ENCODE measurements around the gene JMJD1C.
A peak's percentile ranks its signal among the peaks of the same experiment; 100 is the strongest.

JMJD1C gene

DNA sequence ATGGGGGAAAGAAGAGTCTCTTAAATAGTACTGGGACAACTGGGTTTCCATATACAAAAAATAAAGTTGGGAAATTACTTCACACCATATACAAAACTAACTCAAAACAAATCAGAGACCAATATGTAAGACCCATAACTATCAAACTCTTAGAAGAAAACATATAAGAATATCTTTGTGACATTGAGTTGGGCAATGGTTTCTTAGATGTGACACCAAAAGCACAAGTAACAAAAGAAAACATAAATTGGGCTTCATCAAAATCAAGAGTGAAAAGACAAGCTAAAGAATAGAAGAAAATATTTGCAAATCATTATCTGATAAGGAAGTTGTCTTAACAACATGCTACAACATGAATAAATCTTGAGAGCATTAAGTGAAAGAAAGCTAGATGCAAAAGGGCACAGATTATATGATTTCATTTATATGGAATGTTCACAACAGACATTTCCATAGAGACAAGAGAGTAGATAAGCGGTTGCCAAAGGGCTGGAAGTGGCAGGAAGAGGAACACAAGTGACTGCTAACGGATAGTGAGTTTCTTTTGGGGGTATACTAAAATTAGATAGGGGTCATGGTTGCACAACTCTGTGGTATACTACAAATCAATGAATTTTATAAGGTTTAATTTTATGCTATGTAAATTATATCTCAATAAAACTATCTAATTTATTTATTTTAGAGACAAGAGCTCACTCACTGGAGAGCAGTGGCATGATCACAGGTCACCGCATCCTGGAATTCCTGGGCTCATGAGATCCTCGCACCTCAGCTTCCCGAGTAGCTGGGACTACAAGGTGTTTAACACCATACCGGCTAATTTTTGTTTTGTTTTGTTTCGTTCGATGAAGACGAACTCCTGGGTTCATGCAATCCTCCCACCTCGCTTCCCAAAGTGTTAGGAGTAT lies 35.4 kb downstream of the JMJD1C start:
- no peak overlapping the region for H2AK5ac ChIP-seq (ENCODE audit: low read length, severe bottlenecking)
- no peak overlapping the region for H3K23ac ChIP-seq (ENCODE audit: low read length in 2 of 2)
- no peak overlapping the region for H3K14ac ChIP-seq (ENCODE audit: low read length in 2 of 2)
- H3K4ac ChIP-seq (ENCODE audit: low read depth in 1 of 2, low read length in 2 of 2), result no peak overlapping the region
- peaks cover 3% of the 10 kb centered on the region for H3K4me1 ChIP-seq (ENCODE audit: control insufficient read depth, insufficient read depth, low read depth, low read length)
- H3K27me3 ChIP-seq (ENCODE audit: control insufficient read depth in 1 of 2, insufficient read depth in 1 of 2, low read length in 2 of 2), result no peaks in the 10 kb centered on the region
- DNase-seq, result peak; percentile 90
- no peak overlapping the region for H3K27ac ChIP-seq (ENCODE audit: low read length, poor library complexity, severe bottlenecking)
- H3K18ac ChIP-seq (ENCODE audit: low read depth in 1 of 2, low read length in 2 of 2), result no peak overlapping the region
- peaks cover 0 to 6% of the 10 kb centered on the region in 2 experiments for H3K36me3 ChIP-seq (ENCODE audit: control insufficient read depth in 1 of 2, insufficient read depth in 2 of 2, low read depth in 1 of 2, low read length in 2 of 2)
- peak overlapping the region; percentile 58 for H4K91ac ChIP-seq (ENCODE audit: low read length)
- H3K4me3 ChIP-seq (ENCODE audit: insufficient read depth in 1 of 2, low read depth in 1 of 2, low read length in 2 of 2), result peak overlapping the region in 1 of 2 experiments; percentile 7
- H2BK15ac ChIP-seq (ENCODE audit: low read depth, poor library complexity, severe bottlenecking), result no peak overlapping the region
- H3K4me2 ChIP-seq (ENCODE audit: low read length, poor library complexity, severe bottlenecking), result no peak overlapping the region
- peak overlapping the region; percentile 65 for H3K9ac ChIP-seq (ENCODE audit: low read length)
- no peak overlapping the region for H4K8ac ChIP-seq (ENCODE audit: low read length)
- no peaks in the 10 kb centered on the region for H3K9me3 ChIP-seq (ENCODE audit: control insufficient read depth, low read length)
- no peak overlapping the region for H2AFZ ChIP-seq (ENCODE audit: low read depth, low read length)
- H2BK120ac ChIP-seq (ENCODE audit: low read depth, low read length), result no peak overlapping the region
- no peak overlapping the region for H2BK12ac ChIP-seq (ENCODE audit: low read length in 2 of 2)
- 76% methylated on average over 8 of the region's 10 CpGs for WGBS
- no peak overlapping the region for H2BK5ac ChIP-seq (ENCODE audit: low read depth, low read length, poor library complexity, severe bottlenecking)
- peaks cover 15% of the 10 kb centered on the region for H3K79me1 ChIP-seq (replicated peaks; ENCODE audit: low read length, poor library complexity, severe bottlenecking)

DNA sequence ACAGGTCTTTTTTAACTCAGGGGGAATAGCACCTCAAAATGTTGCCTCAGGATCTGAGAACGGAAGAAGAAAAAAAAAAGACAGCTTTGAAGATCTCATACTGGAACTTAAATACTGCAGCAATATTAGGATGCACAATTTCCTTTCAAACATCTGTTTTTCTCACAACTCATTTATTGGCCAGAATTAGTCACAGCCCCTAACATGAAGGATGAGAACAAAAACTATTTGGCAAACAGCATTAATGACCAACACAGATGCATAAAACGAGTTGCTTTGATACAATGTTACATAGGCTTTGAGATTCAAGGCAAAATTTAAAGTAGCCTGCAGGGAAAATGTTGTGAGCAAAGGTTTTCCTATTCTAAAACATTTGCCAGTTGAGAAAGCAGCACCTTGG lies 36.5 kb downstream of the JMJD1C start:
- peak overlapping the region; percentile 65 for H3K9ac ChIP-seq (ENCODE audit: low read length)
- H3K27ac ChIP-seq (ENCODE audit: low read length, poor library complexity, severe bottlenecking), result no peak overlapping the region
- no peaks in the 10 kb centered on the region for H3K27me3 ChIP-seq (ENCODE audit: control insufficient read depth in 1 of 2, insufficient read depth in 1 of 2, low read length in 2 of 2)
- peak overlapping the region in 1 of 2 experiments; percentile 23 for H3K4me3 ChIP-seq (ENCODE audit: insufficient read depth in 1 of 2, low read depth in 1 of 2, low read length in 2 of 2)
- H3K4me1 ChIP-seq (ENCODE audit: control insufficient read depth, insufficient read depth, low read depth, low read length), result peaks cover 3% of the 10 kb centered on the region
- H2BK5ac ChIP-seq (ENCODE audit: low read depth, low read length, poor library complexity, severe bottlenecking), result no peak overlapping the region
- no peak overlapping the region for H3K4me2 ChIP-seq (ENCODE audit: low read length, poor library complexity, severe bottlenecking)
- H3K14ac ChIP-seq (ENCODE audit: low read length in 2 of 2), result no peak overlapping the region
- H2BK12ac ChIP-seq (ENCODE audit: low read length in 2 of 2), result no peak overlapping the region
- H3K36me3 ChIP-seq (ENCODE audit: control insufficient read depth in 1 of 2, insufficient read depth in 2 of 2, low read depth in 1 of 2, low read length in 2 of 2), result peaks cover 0 to 6% of the 10 kb centered on the region in 2 experiments
- no peak overlapping the region for H4K8ac ChIP-seq (ENCODE audit: low read length)
- H2BK120ac ChIP-seq (ENCODE audit: low read depth, low read length), result no peak overlapping the region
- H3K9me3 ChIP-seq (ENCODE audit: control insufficient read depth, low read length), result no peaks in the 10 kb centered on the region
- H2BK15ac ChIP-seq (ENCODE audit: low read depth, poor library complexity, severe bottlenecking), result no peak overlapping the region
- no peak overlapping the region for H2AFZ ChIP-seq (ENCODE audit: low read depth, low read length)
- DNase-seq, result peak; percentile 44
- H3K79me1 ChIP-seq (replicated peaks; ENCODE audit: low read length, poor library complexity, severe bottlenecking), result peaks cover 14% of the 10 kb centered on the region
- H2AK5ac ChIP-seq (ENCODE audit: low read length, severe bottlenecking), result no peak overlapping the region
- H4K91ac ChIP-seq (ENCODE audit: low read length), result no peak overlapping the region
- no peak overlapping the region for H3K18ac ChIP-seq (ENCODE audit: low read depth in 1 of 2, low read length in 2 of 2)
- H3K23ac ChIP-seq (ENCODE audit: low read length in 2 of 2), result no peak overlapping the region
- no peak overlapping the region for H3K4ac ChIP-seq (ENCODE audit: low read depth in 1 of 2, low read length in 2 of 2)
- WGBS, result 93% methylated on average over 2 of the region's 2 CpGs

DNA sequence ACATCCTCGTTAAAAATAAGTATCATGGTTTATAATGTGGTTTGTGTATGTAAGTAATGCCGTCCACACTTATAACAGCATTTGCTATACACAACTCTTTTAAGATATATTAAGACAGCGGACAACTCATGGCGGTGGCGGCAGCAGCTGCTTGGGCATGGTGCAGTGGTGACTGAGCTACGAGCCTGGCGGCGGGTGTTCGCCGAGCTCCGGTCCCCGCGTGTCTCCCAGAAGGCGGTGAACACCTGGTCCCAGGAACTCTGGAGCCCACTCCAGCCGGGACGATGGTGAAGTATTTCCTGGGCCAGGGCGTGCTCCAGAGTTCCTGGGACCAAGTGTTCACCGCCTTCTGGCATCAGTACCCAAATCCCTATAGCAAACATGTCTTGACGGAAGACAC lies 38.8 kb downstream of the JMJD1C start:
- no peak overlapping the region for H2BK120ac ChIP-seq (ENCODE audit: low read depth, low read length)
- no peak overlapping the region for H3K14ac ChIP-seq (ENCODE audit: low read length in 2 of 2)
- H2BK5ac ChIP-seq (ENCODE audit: low read depth, low read length, poor library complexity, severe bottlenecking), result no peak overlapping the region
- 98% methylated on average over 18 of the region's 19 CpGs for WGBS
- H3K23ac ChIP-seq (ENCODE audit: low read length in 2 of 2), result no peak overlapping the region
- H3K9ac ChIP-seq (ENCODE audit: low read length), result no peak overlapping the region
- no peak overlapping the region for H2AK5ac ChIP-seq (ENCODE audit: low read length, severe bottlenecking)
- H3K4me1 ChIP-seq (ENCODE audit: control insufficient read depth, insufficient read depth, low read depth, low read length), result peaks cover 3% of the 10 kb centered on the region
- no peak overlapping the region for H3K27ac ChIP-seq (ENCODE audit: low read length, poor library complexity, severe bottlenecking)
- H4K91ac ChIP-seq (ENCODE audit: low read length), result no peak overlapping the region
- H3K79me1 ChIP-seq (replicated peaks; ENCODE audit: low read length, poor library complexity, severe bottlenecking), result peaks cover 13% of the 10 kb centered on the region
- no peak overlapping the region for H4K8ac ChIP-seq (ENCODE audit: low read length)
- H2BK15ac ChIP-seq (ENCODE audit: low read depth, poor library complexity, severe bottlenecking), result no peak overlapping the region
- H3K36me3 ChIP-seq (ENCODE audit: control insufficient read depth in 1 of 2, insufficient read depth in 2 of 2, low read depth in 1 of 2, low read length in 2 of 2), result peaks cover 0 to 6% of the 10 kb centered on the region in 2 experiments
- no peaks in the 10 kb centered on the region for H3K27me3 ChIP-seq (ENCODE audit: control insufficient read depth in 1 of 2, insufficient read depth in 1 of 2, low read length in 2 of 2)
- H3K4me3 ChIP-seq (ENCODE audit: insufficient read depth in 1 of 2, low read depth in 1 of 2, low read length in 2 of 2), result no peak overlapping the region
- H3K9me3 ChIP-seq (ENCODE audit: control insufficient read depth, low read length), result no peaks in the 10 kb centered on the region
- H3K4me2 ChIP-seq (ENCODE audit: low read length, poor library complexity, severe bottlenecking), result no peak overlapping the region
- H2AFZ ChIP-seq (ENCODE audit: low read depth, low read length), result no peak overlapping the region
- no peak overlapping the region for H3K18ac ChIP-seq (ENCODE audit: low read depth in 1 of 2, low read length in 2 of 2)
- no peak overlapping the region for H2BK12ac ChIP-seq (ENCODE audit: low read length in 2 of 2)
- no peak overlapping the region for H3K4ac ChIP-seq (ENCODE audit: low read depth in 1 of 2, low read length in 2 of 2)
- DNase-seq, result no peak

DNA sequence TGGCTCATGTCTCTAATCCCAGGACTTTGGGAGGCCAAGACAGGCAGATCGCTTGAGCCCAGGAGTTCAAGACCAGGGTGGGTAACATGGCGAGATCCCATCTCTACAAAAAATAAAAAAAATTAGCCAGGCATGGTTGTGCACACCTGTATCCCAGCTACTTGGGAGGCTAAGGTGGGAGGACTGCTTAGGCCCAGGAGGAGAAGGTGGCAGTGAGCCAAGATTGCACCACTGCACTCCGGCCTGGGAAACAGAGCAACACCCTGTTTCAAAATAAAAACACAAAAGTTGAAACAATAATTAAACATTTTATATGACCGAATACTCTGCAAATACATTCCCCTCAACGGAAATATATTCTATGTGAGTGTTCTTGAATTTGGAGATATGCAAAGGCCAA lies 40.3 kb downstream of the JMJD1C start:
- H3K4me3 ChIP-seq (ENCODE audit: insufficient read depth in 1 of 2, low read depth in 1 of 2, low read length in 2 of 2), result no peak overlapping the region
- no peak overlapping the region for H4K91ac ChIP-seq (ENCODE audit: low read length)
- no peak overlapping the region for H3K4me2 ChIP-seq (ENCODE audit: low read length, poor library complexity, severe bottlenecking)
- H3K9ac ChIP-seq (ENCODE audit: low read length), result no peak overlapping the region
- no peak overlapping the region for H3K4ac ChIP-seq (ENCODE audit: low read depth in 1 of 2, low read length in 2 of 2)
- H3K4me1 ChIP-seq (ENCODE audit: control insufficient read depth, insufficient read depth, low read depth, low read length), result no peaks in the 10 kb centered on the region
- no peak overlapping the region for H3K27ac ChIP-seq (ENCODE audit: low read length, poor library complexity, severe bottlenecking)
- no peaks in the 10 kb centered on the region for H3K27me3 ChIP-seq (ENCODE audit: control insufficient read depth in 1 of 2, insufficient read depth in 1 of 2, low read length in 2 of 2)
- no peak overlapping the region for H2BK15ac ChIP-seq (ENCODE audit: low read depth, poor library complexity, severe bottlenecking)
- H2AFZ ChIP-seq (ENCODE audit: low read depth, low read length), result no peak overlapping the region
- WGBS, result 100% methylated on average over 1 of the region's 5 CpGs
- no peak overlapping the region for H2BK5ac ChIP-seq (ENCODE audit: low read depth, low read length, poor library complexity, severe bottlenecking)
- no peak overlapping the region for H2BK120ac ChIP-seq (ENCODE audit: low read depth, low read length)
- no peak overlapping the region for H2BK12ac ChIP-seq (ENCODE audit: low read length in 2 of 2)
- H3K36me3 ChIP-seq (ENCODE audit: control insufficient read depth in 1 of 2, insufficient read depth in 2 of 2, low read depth in 1 of 2, low read length in 2 of 2), result peaks cover 0 to 6% of the 10 kb centered on the region in 2 experiments
- H4K8ac ChIP-seq (ENCODE audit: low read length), result no peak overlapping the region
- H3K14ac ChIP-seq (ENCODE audit: low read length in 2 of 2), result no peak overlapping the region
- no peak for DNase-seq
- no peaks in the 10 kb centered on the region for H3K9me3 ChIP-seq (ENCODE audit: control insufficient read depth, low read length)
- H3K18ac ChIP-seq (ENCODE audit: low read depth in 1 of 2, low read length in 2 of 2), result no peak overlapping the region
- peaks cover 15% of the 10 kb centered on the region for H3K79me1 ChIP-seq (replicated peaks; ENCODE audit: low read length, poor library complexity, severe bottlenecking)
- H3K23ac ChIP-seq (ENCODE audit: low read length in 2 of 2), result no peak overlapping the region
- no peak overlapping the region for H2AK5ac ChIP-seq (ENCODE audit: low read length, severe bottlenecking)
